GM23338 (cell line): ENCODE results near the gene SIGLEC6. TPM values are rescaled to one million over a fixed set of nuclear protein-coding genes. Genes with fewer than 3 reads are reported as not detected.

Experiments used
- ATAC-seq: fragments of 200-7000 bp; cut with Tn5 transposase; 3 replicates; pipeline ENCODE4 v1.9.1; 2020
- DNase-seq: peaks from one replicate; pipeline ENCODE4 v3.0.0-alpha.2; 2015; ENCODE audit warnings: low spot score
- H2AFZ ChIP-seq: fragments of 200-600 bp; sonication (generic); 2 replicates; pipeline ENCODE4 v1.8.0; 2016; ENCODE audit warnings: antibody characterized with exemption, mild to moderate bottlenecking, moderate library complexity
- H3F3A ChIP-seq: fragments of 200-600 bp; sonication (generic); replicated peaks from 2 replicates; pipeline ENCODE4 v1.8.0; 2017; ENCODE audit warnings: antibody characterized with exemption, mixed run types, low read depth
- H3K27ac ChIP-seq: fragments of 200-600 bp; sonication (generic); 2 replicates; pipeline ENCODE4 v1.6.1; 2016; ENCODE audit warnings: low read depth
- H3K27me3 ChIP-seq: fragments of 200-600 bp; sonication (generic); 2 replicates; pipeline ENCODE4 v1.8.0; 2016; ENCODE audit warnings: mild to moderate bottlenecking, mixed run types, moderate library complexity; ENCODE audit not compliant: insufficient read depth
- H3K36me3 ChIP-seq: fragments of 200-600 bp; sonication (generic); 2 replicates; pipeline ENCODE4 v1.8.0; 2016; ENCODE audit warnings: mild to moderate bottlenecking; ENCODE audit not compliant: insufficient read depth
- H3K4me1 ChIP-seq: fragments of 200-600 bp; sonication (generic); 2 replicates; pipeline ENCODE4 v1.8.0; 2016; ENCODE audit warnings: mild to moderate bottlenecking, moderate library complexity; ENCODE audit not compliant: insufficient read depth
- H3K4me2 ChIP-seq: fragments of 200-600 bp; sonication (generic); 2 replicates; pipeline ENCODE4 v1.7.1; 2017; ENCODE audit warnings: mixed run types
- H3K4me3 ChIP-seq: fragments of 200-600 bp; sonication (generic); 2 replicates; pipeline ENCODE4 v1.6.1; 2016; ENCODE audit warnings: mixed run types
- H3K79me2 ChIP-seq: fragments of 200-600 bp; sonication (generic); replicated peaks from 2 replicates; pipeline ENCODE4 v1.8.0; 2017; ENCODE audit warnings: mild to moderate bottlenecking; ENCODE audit not compliant: insufficient read depth
- H3K9me2 ChIP-seq: fragments of 200-600 bp; sonication (generic); 2 replicates; pipeline ENCODE4 v1.8.0; 2017; ENCODE audit not compliant: insufficient read depth
- H4K20me1 ChIP-seq: fragments of 200-600 bp; sonication (generic); replicated peaks from 2 replicates; pipeline ENCODE4 v1.8.0; 2017; ENCODE audit warnings: mild to moderate bottlenecking; ENCODE audit not compliant: insufficient read depth
- H3K27ac Mint-ChIP-seq: 2 replicates; pipeline ENCODE4 v1.8.0; 2020; ENCODE audit warnings: inconsistent platforms, mild to moderate bottlenecking, moderate library complexity, mixed read lengths
- H3K27me3 Mint-ChIP-seq: 3 replicates; pipeline ENCODE4 v1.8.0; 2022; ENCODE audit warnings: low read depth, mild to moderate bottlenecking, moderate library complexity, mixed read lengths, inconsistent platforms; ENCODE audit not compliant: insufficient read depth, poor library complexity
- H3K36me3 Mint-ChIP-seq: 3 replicates; pipeline ENCODE4 v1.8.0; 2021; ENCODE audit warnings: low read depth, mild to moderate bottlenecking, inconsistent platforms, moderate library complexity, mixed read lengths
- H3K4me1 Mint-ChIP-seq: 3 replicates; pipeline ENCODE4 v1.8.0; 2020; ENCODE audit warnings: mild to moderate bottlenecking, inconsistent platforms, mixed read lengths
- H3K4me3 Mint-ChIP-seq: 3 replicates; pipeline ENCODE4 v1.8.0; 2021; ENCODE audit warnings: moderate library complexity, mild to moderate bottlenecking, inconsistent platforms, mixed read lengths
- H3K9me3 Mint-ChIP-seq: 3 replicates; pipeline ENCODE4 v1.8.0; 2020; ENCODE audit warnings: moderate library complexity, mild to moderate bottlenecking, inconsistent platforms, mixed read lengths
- CREB1 ChIP-seq: fragments of 250-450 bp; sonication (Bioruptor Pico); IDR thresholded peaks from 2 replicates; pipeline ENCODE4 v1.5.0; 2020; ENCODE audit warnings: low read depth, mild to moderate bottlenecking, moderate library complexity
- EZH2 ChIP-seq: fragments of 200-600 bp; sonication (generic); IDR thresholded peaks from one replicate; pipeline ENCODE4 v1.8.0; 2017; ENCODE audit warnings: antibody characterized with exemption, mild to moderate bottlenecking, low read depth; ENCODE audit not compliant: unreplicated experiment
- EZH2phosphoT487 ChIP-seq: fragments of 200-600 bp; sonication (generic); IDR thresholded peaks from one replicate; pipeline ENCODE4 v1.8.1; 2018; ENCODE audit warnings: antibody characterized with exemption; ENCODE audit not compliant: unreplicated experiment
- JUNB ChIP-seq: IDR thresholded peaks from one replicate; pipeline ENCODE4 v1.6.1; 2016; ENCODE audit warnings: antibody characterized with exemption; ENCODE audit not compliant: unreplicated experiment
- NANOG ChIP-seq: IDR thresholded peaks from 2 replicates; pipeline ENCODE4 v1.6.1; 2016; ENCODE audit warnings: antibody characterized with exemption, borderline replicate concordance
- POLR2AphosphoS5 ChIP-seq: IDR thresholded peaks from 2 replicates; pipeline ENCODE4 v1.6.1; 2016; ENCODE audit warnings: antibody characterized with exemption, low read depth
- STAT1 ChIP-seq: IDR thresholded peaks from one replicate; pipeline ENCODE4 v1.6.1; 2016; ENCODE audit warnings: antibody characterized with exemption; ENCODE audit not compliant: unreplicated experiment
- ZNF114 ChIP-seq: fragments of 250-450 bp; sonication (Bioruptor Pico); IDR thresholded peaks from 2 replicates; pipeline ENCODE4 v1.5.0; 2020; ENCODE audit warnings: mild to moderate bottlenecking, moderate library complexity
- ZNF331 ChIP-seq: fragments of 250-450 bp; sonication (Bioruptor Pico); IDR thresholded peaks from 2 replicates; pipeline ENCODE4 v1.5.0; 2020; ENCODE audit warnings: low read depth, mild to moderate bottlenecking, moderate library complexity
- polyA plus RNA-seq: library from polyadenylated mRNA; unstranded; fragments of >200 nt; fragmentation: Nextera tagmentation; extraction: Ambion mirVana; gene quantifications from 2 replicates; pipeline ENCODE4 v1.2.1, GENCODE V29; 2016
- total RNA-seq: library from RNA; depleted of rRNA; stranded (reverse); fragments of >200 nt; shearing (Covaris generic); gene quantifications from 2 replicates; pipeline ENCODE4 v1.2.3, GENCODE V29; 2014
- TF ChIP-seq, protein P1 (sequence below), 2 experiments: fragments of 200-600 bp in 1 of 2; sonication (generic) in 1 of 2; conservative IDR thresholded peaks; 2 replicates each; pipeline versions ENCODE4 v1.5.1 to v1.6.1; 2016 to 2017; ENCODE audit warnings: antibody characterized with exemption in 2 of 2, low read depth in 2 of 2, mild to moderate bottlenecking in 2 of 2, moderate library complexity in 1 of 2
- TF ChIP-seq, protein P2 (sequence below): IDR thresholded peaks from 2 replicates; pipeline ENCODE4 v1.6.1; 2016; ENCODE audit warnings: antibody characterized with exemption
- TF ChIP-seq, protein P3 (sequence below): IDR thresholded peaks from one replicate; pipeline ENCODE4 v1.6.1; 2018; ENCODE audit warnings: antibody characterized with exemption; ENCODE audit not compliant: unreplicated experiment

Gene SIGLEC6
- total and polyA plus RNA-seq, 2 experiments from 2014 or later: 0.76 TPM; not detected in 1

DNA sequence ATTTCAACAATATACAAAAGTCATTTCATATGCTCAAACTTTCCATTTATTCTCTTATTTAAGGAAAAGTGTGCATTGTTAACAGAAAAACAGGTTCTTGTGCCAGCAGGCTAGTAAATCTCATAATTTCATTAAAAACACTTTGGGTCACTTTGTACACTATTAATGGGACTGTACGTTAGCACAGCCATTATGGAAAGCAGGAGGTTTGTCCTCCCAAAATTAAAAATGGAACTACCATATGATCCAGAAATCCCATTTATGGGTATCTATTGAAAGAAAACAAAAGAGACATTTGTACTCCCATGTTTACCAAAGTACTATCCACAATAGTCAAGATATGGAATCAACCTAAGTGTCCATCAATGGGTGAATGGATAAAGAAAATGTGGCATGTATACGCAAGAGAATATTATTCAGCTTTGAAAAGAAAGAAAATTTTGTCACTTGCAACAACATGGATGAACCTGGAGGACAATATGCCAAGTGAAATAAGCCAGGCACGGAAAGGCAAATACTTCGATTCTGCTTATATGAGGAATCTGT lies 8.4 kb upstream of the SIGLEC6 start:
- H3K4me1 ChIP-seq: no peaks in the 10 kb centered on the region
- ATAC-seq: no peak
- TF ChIP-seq ZNF114: no peak
- TF ChIP-seq JUNB: no peak
- TF ChIP-seq, protein P1, sequence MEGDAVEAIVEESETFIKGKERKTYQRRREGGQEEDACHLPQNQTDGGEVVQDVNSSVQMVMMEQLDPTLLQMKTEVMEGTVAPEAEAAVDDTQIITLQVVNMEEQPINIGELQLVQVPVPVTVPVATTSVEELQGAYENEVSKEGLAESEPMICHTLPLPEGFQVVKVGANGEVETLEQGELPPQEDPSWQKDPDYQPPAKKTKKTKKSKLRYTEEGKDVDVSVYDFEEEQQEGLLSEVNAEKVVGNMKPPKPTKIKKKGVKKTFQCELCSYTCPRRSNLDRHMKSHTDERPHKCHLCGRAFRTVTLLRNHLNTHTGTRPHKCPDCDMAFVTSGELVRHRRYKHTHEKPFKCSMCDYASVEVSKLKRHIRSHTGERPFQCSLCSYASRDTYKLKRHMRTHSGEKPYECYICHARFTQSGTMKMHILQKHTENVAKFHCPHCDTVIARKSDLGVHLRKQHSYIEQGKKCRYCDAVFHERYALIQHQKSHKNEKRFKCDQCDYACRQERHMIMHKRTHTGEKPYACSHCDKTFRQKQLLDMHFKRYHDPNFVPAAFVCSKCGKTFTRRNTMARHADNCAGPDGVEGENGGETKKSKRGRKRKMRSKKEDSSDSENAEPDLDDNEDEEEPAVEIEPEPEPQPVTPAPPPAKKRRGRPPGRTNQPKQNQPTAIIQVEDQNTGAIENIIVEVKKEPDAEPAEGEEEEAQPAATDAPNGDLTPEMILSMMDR (conservative IDR thresholded peaks at IDR 0.05; ENCODE audit: low read depth in 2 of 2): no peak
- TF ChIP-seq EZH2phosphoT487: no peak
- TF ChIP-seq STAT1: no peak

DNA sequence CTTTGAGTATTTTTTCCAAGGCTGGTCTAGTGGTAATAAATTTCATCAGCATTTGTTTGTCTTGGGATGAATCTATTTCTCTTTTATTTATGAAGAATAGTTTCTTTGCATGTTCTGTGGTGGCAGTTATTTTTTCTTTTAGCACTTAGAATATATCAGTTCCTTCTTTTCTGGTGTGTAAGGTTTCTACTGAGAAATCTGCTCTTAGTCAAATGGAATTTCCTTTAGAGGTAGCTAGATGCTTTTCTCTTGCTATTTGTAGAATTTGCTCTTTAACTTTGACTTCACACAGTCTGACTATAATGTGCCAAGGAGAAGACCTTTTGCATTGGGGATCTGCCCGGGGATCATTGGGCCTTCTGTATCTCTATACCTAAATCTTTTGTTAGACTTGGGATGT lies 4.1 kb upstream of the SIGLEC6 start:
- no peak overlapping the region for H3K4me3 ChIP-seq
- H3F3A ChIP-seq: no peaks in the 10 kb centered on the region
- Mint-ChIP-seq H3K9me3 (peaks cover 85% of the 10 kb centered on the region), H3K4me1 (no peaks in the 10 kb centered on the region), H3K4me3 (no peak overlapping the region), H3K36me3 (no peaks in the 10 kb centered on the region; the same call in 1 of the 3 replicates), H3K27me3 (peaks cover 1% of the 10 kb centered on the region), H3K27ac (no peak overlapping the region)
- no peaks in the 10 kb centered on the region for H4K20me1 ChIP-seq
- TF ChIP-seq EZH2phosphoT487 (no peak), POLR2AphosphoS5 (no peak), NANOG (no peak), EZH2 (no peak), CREB1 (CRISPR knock-in tag) (no peak), JUNB (no peak), ZNF331 (CRISPR knock-in tag) (no peak), STAT1 (no peak), ZNF114 (no peak)
- TF ChIP-seq, protein P2, sequence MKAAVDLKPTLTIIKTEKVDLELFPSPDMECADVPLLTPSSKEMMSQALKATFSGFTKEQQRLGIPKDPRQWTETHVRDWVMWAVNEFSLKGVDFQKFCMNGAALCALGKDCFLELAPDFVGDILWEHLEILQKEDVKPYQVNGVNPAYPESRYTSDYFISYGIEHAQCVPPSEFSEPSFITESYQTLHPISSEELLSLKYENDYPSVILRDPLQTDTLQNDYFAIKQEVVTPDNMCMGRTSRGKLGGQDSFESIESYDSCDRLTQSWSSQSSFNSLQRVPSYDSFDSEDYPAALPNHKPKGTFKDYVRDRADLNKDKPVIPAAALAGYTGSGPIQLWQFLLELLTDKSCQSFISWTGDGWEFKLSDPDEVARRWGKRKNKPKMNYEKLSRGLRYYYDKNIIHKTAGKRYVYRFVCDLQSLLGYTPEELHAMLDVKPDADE: no peak
- TF ChIP-seq, protein P1 (conservative IDR thresholded peaks at IDR 0.05; ENCODE audit: low read depth in 2 of 2): no peak
- TF ChIP-seq, protein P3, sequence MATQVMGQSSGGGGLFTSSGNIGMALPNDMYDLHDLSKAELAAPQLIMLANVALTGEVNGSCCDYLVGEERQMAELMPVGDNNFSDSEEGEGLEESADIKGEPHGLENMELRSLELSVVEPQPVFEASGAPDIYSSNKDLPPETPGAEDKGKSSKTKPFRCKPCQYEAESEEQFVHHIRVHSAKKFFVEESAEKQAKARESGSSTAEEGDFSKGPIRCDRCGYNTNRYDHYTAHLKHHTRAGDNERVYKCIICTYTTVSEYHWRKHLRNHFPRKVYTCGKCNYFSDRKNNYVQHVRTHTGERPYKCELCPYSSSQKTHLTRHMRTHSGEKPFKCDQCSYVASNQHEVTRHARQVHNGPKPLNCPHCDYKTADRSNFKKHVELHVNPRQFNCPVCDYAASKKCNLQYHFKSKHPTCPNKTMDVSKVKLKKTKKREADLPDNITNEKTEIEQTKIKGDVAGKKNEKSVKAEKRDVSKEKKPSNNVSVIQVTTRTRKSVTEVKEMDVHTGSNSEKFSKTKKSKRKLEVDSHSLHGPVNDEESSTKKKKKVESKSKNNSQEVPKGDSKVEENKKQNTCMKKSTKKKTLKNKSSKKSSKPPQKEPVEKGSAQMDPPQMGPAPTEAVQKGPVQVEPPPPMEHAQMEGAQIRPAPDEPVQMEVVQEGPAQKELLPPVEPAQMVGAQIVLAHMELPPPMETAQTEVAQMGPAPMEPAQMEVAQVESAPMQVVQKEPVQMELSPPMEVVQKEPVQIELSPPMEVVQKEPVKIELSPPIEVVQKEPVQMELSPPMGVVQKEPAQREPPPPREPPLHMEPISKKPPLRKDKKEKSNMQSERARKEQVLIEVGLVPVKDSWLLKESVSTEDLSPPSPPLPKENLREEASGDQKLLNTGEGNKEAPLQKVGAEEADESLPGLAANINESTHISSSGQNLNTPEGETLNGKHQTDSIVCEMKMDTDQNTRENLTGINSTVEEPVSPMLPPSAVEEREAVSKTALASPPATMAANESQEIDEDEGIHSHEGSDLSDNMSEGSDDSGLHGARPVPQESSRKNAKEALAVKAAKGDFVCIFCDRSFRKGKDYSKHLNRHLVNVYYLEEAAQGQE: no peak
- H3K9me2 ChIP-seq: no peaks in the 10 kb centered on the region
- DNase-seq: no peak
- no peaks in the 10 kb centered on the region for H3K27me3 ChIP-seq
- H3K4me2 ChIP-seq: no peak overlapping the region
- no peaks in the 10 kb centered on the region; the same call in 1 of the 2 replicates for H3K4me1 ChIP-seq
- no peak overlapping the region for H2AFZ ChIP-seq
- no peaks in the 10 kb centered on the region for H3K79me2 ChIP-seq
- no peak for ATAC-seq
- H3K27ac ChIP-seq: no peak overlapping the region
- H3K36me3 ChIP-seq: no peaks in the 10 kb centered on the region

More for the DNA sequence above, 8.4 kb upstream of the SIGLEC6 start:
- Mint-ChIP-seq H3K9me3 (peaks cover 90% of the 10 kb centered on the region), H3K36me3 (peaks cover 18% of the 10 kb centered on the region), H3K4me1 (no peaks in the 10 kb centered on the region), H3K27ac (no peak overlapping the region), H3K27me3 (peaks cover 13% of the 10 kb centered on the region), H3K4me3 (no peak overlapping the region)
- no peak overlapping the region for H2AFZ ChIP-seq
- H3K4me3 ChIP-seq: no peak overlapping the region
- no peaks in the 10 kb centered on the region for H3F3A ChIP-seq
- DNase-seq: no peak
- no peaks in the 10 kb centered on the region for H3K36me3 ChIP-seq
- H3K4me2 ChIP-seq: no peak overlapping the region
- no peak overlapping the region for H3K27ac ChIP-seq
- H4K20me1 ChIP-seq: no peaks in the 10 kb centered on the region
- no peaks in the 10 kb centered on the region for H3K79me2 ChIP-seq
- H3K9me2 ChIP-seq: no peaks in the 10 kb centered on the region
- H3K27me3 ChIP-seq: no peaks in the 10 kb centered on the region
